ENCODE data around the gene KLRG1. TPM values are rescaled to one million over a fixed set of nuclear protein-coding genes. Genes with fewer than 3 reads are reported as not detected.

Gene KLRG1
- total RNA-seq, 2 donors from 2014 or later: 0.36 to 4.5 TPM

- H3K4me3 ChIP-seq: no peak overlapping the region
- no peak for DNase-seq (ENCODE audit: low spot score)
- no peak for TF ChIP-seq POLR2A (IDR thresholded peaks at IDR 0.05)
- no peak for TF ChIP-seq CTCF (IDR thresholded peaks at IDR 0.05)
- no peak for TF ChIP-seq POLR2AphosphoS5 (IDR thresholded peaks at IDR 0.05)
- WGBS: 62% methylated on average over 6 of the region's 6 CpGs
- intact Hi-C loops (cut with DNase I): no loop called here
- no peaks in the 10 kb centered on the region for H3K27me3 ChIP-seq (replicated peaks; ENCODE audit: insufficient read depth)
- H3K9me3 ChIP-seq: no peaks in the 10 kb centered on the region
- no peaks in the 10 kb centered on the region for H3K36me3 ChIP-seq
- H3K27ac ChIP-seq: no peak overlapping the region
- H3K4me1 ChIP-seq (replicated peaks): no peaks in the 10 kb centered on the region
Measured at GRCh38 chr12:9051158-9051550, 61.8 kb downstream of the KLRG1 start.

- 65% methylated on average over 1 of the region's 1 CpG for WGBS
- Histone ChIP-seq H3K27ac (no peak overlapping the region), H3K4me1 (replicated peaks) (no peaks in the 10 kb centered on the region), H3K27me3 (replicated peaks; ENCODE audit: insufficient read depth) (no peaks in the 10 kb centered on the region), H3K36me3 (no peaks in the 10 kb centered on the region), H3K4me3 (no peak overlapping the region), H3K9me3 (no peaks in the 10 kb centered on the region)
- DNase-seq (ENCODE audit: low spot score): no peak
- intact Hi-C loops (cut with DNase I): no loop called here
- TF ChIP-seq CTCF (IDR thresholded peaks at IDR 0.05): no peak
- TF ChIP-seq POLR2AphosphoS5 (IDR thresholded peaks at IDR 0.05): no peak
- no peak for TF ChIP-seq POLR2A (IDR thresholded peaks at IDR 0.05)
Measured at GRCh38 chr12:9052610-9053009, 63.3 kb downstream of the KLRG1 start.

Other genes with a start within 250 kb of the KLRG1 start
- 10 to 100 TPM in 1 of 2 donors, 1 to 10 TPM in 1; 1.6 to 43.7 TPM for gene A2ML1, start 166.9 kb upstream of the KLRG1 start, total RNA-seq
- 100 to 1,000 TPM in 1 of 2 donors, 10 to 100 TPM in 1; 38.2 to 104 TPM for gene PHC1, start 75.0 kb upstream of the KLRG1 start, total RNA-seq
- gene M6PR, start 39.9 kb upstream of the KLRG1 start, total RNA-seq: 100 to 1,000 TPM; 128 to 141 TPM
- gene A2M, start 126.4 kb downstream of the KLRG1 start, total RNA-seq: 100 to 1,000 TPM in 1 of 2 donors, 10 to 100 TPM in 1; 82.6 to 286 TPM
- under 1 TPM in 1 of 2 donors, not detected in 1; 0.62 TPM for gene PZP, start 218.8 kb downstream of the KLRG1 start, total RNA-seq